ENCODE data around the gene CD34. TPM values are rescaled to one million over a fixed set of nuclear protein-coding genes. Genes with fewer than 3 reads are reported as not detected.

Gene CD34
- total RNA-seq, 1 experiment from 2014 or later, result not detected

DNA sequence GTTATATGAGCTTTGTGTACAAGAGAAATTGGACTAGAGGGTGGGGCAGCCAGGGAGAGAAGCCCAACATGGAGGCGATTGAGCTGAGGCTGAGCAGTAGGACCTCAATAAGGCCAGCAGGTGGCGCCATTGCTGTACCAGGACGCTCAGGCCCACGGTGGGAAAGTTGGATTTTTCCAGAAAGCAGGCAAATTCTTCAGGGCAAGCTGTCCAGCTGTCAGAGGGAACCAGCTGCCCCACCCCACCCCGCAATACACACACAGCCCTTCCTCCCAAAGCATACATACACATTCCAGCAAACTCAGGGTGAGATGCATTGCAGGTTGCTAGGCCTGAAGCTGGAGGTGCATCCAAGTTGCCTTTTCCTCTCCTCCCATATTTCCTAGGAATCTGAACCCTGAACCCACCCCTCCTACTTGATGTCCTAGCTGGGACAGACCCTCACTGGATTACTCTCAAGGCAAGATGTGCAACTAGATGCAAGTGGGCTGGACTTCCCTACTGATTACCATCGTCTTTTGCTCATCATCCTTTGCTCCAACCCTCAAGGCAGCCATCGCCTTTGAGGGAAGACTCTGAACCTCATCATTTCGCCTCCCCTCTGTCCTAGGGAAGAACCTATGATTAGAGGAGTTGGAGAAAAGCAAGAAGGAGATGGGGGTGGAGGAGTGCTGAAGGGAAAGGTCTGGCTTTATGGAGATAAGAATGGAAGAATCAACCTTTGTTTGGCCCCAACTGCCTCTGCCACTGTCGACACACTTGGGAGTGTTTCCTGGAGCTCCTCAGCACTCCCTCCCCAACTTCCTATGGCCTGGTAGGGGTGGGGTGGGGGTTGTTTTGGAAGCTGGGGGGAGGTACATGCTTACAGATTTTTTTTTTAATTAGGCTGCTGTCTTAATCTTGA is 25.5 kb downstream of the CD34 start:
- Histone ChIP-seq H3K27me3 (replicated peaks; ENCODE audit: insufficient read depth, low read depth, low read length, poor library complexity) (no peaks in the 10 kb centered on the region), H3K27ac (ENCODE audit: low read depth, low read length, poor library complexity, severe bottlenecking) (no peak overlapping the region), H3K9me3 (ENCODE audit: low read depth, low read length, poor library complexity, severe bottlenecking) (no peaks in the 10 kb centered on the region), H3K4me1 (ENCODE audit: insufficient read depth, low read length, poor library complexity, severe bottlenecking) (no peaks in the 10 kb centered on the region), H3K4me3 (ENCODE audit: low read depth, low read length, poor library complexity, severe bottlenecking) (no peak overlapping the region), H3K36me3 (ENCODE audit: insufficient read depth, low read length, poor library complexity, severe bottlenecking) (no peaks in the 10 kb centered on the region)
- DNase-seq (ENCODE audit: low spot score), result peak; percentile 77
- intact Hi-C loops (cut with micrococcal nuclease; ENCODE audit: unreplicated experiment), result loop anchor here (1.0 kb wide), 1 partner anchor 78 kb away; no protein-coding TSS in a partner anchor
- ChIA-PET CTCF (interaction anchor here (0.7 to 2.1 kb wide), 6 partner anchors 9 to 360 kb away, joined by 3 to 15 read pairs (median 6); no protein-coding TSS in a partner anchor), POLR2A (ENCODE audit: low non-redundant PET) (no interaction called here)
- no TSS peak for BruUV-seq (replicated peaks)
- TF ChIP-seq EZH2 (IDR thresholded peaks at IDR 0.05; ENCODE audit: borderline replicate concordance, low read depth, low read length, poor library complexity, severe bottlenecking), result no peak
- TF ChIP-seq, protein P1, sequence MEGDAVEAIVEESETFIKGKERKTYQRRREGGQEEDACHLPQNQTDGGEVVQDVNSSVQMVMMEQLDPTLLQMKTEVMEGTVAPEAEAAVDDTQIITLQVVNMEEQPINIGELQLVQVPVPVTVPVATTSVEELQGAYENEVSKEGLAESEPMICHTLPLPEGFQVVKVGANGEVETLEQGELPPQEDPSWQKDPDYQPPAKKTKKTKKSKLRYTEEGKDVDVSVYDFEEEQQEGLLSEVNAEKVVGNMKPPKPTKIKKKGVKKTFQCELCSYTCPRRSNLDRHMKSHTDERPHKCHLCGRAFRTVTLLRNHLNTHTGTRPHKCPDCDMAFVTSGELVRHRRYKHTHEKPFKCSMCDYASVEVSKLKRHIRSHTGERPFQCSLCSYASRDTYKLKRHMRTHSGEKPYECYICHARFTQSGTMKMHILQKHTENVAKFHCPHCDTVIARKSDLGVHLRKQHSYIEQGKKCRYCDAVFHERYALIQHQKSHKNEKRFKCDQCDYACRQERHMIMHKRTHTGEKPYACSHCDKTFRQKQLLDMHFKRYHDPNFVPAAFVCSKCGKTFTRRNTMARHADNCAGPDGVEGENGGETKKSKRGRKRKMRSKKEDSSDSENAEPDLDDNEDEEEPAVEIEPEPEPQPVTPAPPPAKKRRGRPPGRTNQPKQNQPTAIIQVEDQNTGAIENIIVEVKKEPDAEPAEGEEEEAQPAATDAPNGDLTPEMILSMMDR (conservative IDR thresholded peaks at IDR 0.05; ENCODE audit: low read depth, low read length), result peak; percentile 97

DNA sequence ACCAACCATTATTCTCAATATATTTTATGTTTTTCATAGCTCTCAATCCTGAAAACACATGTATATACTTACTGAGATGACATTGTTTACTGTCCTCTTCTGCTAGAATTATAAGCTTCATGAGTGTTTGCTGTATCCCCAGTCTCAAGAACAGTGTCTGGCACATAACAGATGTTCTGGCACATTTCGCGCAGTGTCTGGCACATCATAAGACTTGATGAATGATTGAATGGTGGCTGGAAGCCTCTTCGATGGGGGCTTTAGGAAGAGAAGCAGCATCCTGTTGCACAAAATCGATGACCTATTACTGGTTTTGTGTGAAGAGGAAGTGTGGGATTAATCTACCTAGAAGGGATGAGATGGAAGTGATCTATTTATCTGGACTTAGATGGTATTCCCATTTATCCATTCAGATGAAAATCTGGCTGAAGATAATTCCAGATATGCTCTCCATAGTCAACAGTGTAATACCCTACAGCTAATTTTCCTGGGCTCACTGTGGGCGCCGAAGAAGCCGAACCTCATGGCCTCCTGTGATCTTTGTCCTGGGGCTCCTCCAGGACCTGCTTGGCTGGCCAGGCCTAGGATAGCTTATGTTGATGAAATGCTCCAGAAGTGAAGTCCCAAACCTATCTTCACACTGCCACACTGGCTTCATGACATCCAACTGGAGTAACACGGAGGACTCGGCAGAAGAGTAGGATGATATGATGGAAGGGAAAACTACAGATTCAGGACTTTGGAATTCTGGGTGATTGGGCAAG is 26.5 kb downstream of the CD34 start:
- Histone ChIP-seq H3K9me3 (ENCODE audit: low read depth, low read length, poor library complexity, severe bottlenecking) (no peaks in the 10 kb centered on the region), H3K4me3 (ENCODE audit: low read depth, low read length, poor library complexity, severe bottlenecking) (no peak overlapping the region), H3K4me1 (ENCODE audit: insufficient read depth, low read length, poor library complexity, severe bottlenecking) (no peaks in the 10 kb centered on the region), H3K27ac (ENCODE audit: low read depth, low read length, poor library complexity, severe bottlenecking) (no peak overlapping the region), H3K27me3 (replicated peaks; ENCODE audit: insufficient read depth, low read depth, low read length, poor library complexity) (peaks cover 5% of the 10 kb centered on the region), H3K36me3 (ENCODE audit: insufficient read depth, low read length, poor library complexity, severe bottlenecking) (no peaks in the 10 kb centered on the region)
- no peak for DNase-seq (ENCODE audit: low spot score)
- POLR2A ChIA-PET (ENCODE audit: low non-redundant PET), result interaction anchor here (0.6 kb wide), 1 partner anchor 1639 kb away, joined by 4 read pairs; no protein-coding TSS in a partner anchor
- BruUV-seq (replicated peaks), result no TSS peak
- intact Hi-C loops (cut with micrococcal nuclease; ENCODE audit: unreplicated experiment), result loop anchor here (1.0 kb wide), 1 partner anchor 79 kb away; no protein-coding TSS in a partner anchor
- TF ChIP-seq, protein P1 (conservative IDR thresholded peaks at IDR 0.05; ENCODE audit: low read depth, low read length), result no peak
- no peak for TF ChIP-seq EZH2 (IDR thresholded peaks at IDR 0.05; ENCODE audit: borderline replicate concordance, low read depth, low read length, poor library complexity, severe bottlenecking)
- CTCF ChIA-PET, result interaction anchor here (0.7 to 2.1 kb wide), 6 partner anchors 8 to 361 kb away, joined by 3 to 15 read pairs (median 6); no protein-coding TSS in a partner anchor

DNA sequence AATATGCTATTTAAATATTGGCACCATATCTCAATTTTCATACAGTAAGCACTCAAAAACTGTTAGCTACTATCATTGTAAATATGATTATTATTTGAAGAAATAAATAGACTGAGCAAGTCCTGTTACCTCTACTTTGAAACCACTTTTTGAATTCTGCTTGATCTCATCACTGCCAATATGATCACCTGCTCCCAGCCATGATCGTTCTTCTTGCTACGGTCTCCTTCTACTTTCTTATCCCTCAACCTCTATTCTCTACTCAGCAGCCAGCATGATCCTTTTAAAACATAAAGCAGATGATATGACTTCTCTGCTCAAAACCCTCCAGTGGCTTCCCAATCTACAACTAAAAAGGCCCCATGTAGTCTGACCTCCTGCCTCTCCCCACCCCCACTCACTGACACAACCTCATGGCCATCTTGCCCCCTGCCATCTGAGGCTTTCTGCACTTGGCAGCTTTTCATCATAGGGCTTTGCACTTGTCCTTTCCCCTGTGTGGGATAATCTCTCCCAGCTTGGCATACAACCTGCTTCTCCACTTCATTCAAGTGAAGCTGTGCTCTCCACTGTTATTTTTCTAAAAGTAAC is 27.2 kb downstream of the CD34 start:
- POLR2A ChIA-PET (ENCODE audit: low non-redundant PET), result interaction anchor here (0.6 kb wide), 1 partner anchor 1639 kb away, joined by 4 read pairs; no protein-coding TSS in a partner anchor
- no peak overlapping the region for H3K27ac ChIP-seq (ENCODE audit: low read depth, low read length, poor library complexity, severe bottlenecking)
- peaks cover 11% of the 10 kb centered on the region for H3K27me3 ChIP-seq (replicated peaks; ENCODE audit: insufficient read depth, low read depth, low read length, poor library complexity)
- TF ChIP-seq, protein P1 (conservative IDR thresholded peaks at IDR 0.05; ENCODE audit: low read depth, low read length), result no peak
- TF ChIP-seq EZH2 (IDR thresholded peaks at IDR 0.05; ENCODE audit: borderline replicate concordance, low read depth, low read length, poor library complexity, severe bottlenecking), result no peak
- no peaks in the 10 kb centered on the region for H3K9me3 ChIP-seq (ENCODE audit: low read depth, low read length, poor library complexity, severe bottlenecking)
- H3K4me3 ChIP-seq (ENCODE audit: low read depth, low read length, poor library complexity, severe bottlenecking), result no peak overlapping the region
- no peak for DNase-seq (ENCODE audit: low spot score)
- H3K36me3 ChIP-seq (ENCODE audit: insufficient read depth, low read length, poor library complexity, severe bottlenecking), result no peaks in the 10 kb centered on the region
- intact Hi-C loops (cut with micrococcal nuclease; ENCODE audit: unreplicated experiment), result no loop called here
- BruUV-seq (replicated peaks), result no TSS peak
- CTCF ChIA-PET, result no interaction called here
- H3K4me1 ChIP-seq (ENCODE audit: insufficient read depth, low read length, poor library complexity, severe bottlenecking), result no peaks in the 10 kb centered on the region

All from A673 (cell line).